ENCODE measurements around the gene MYO5C. TPM values are rescaled to one million over a fixed set of nuclear protein-coding genes. Genes with fewer than 3 reads are reported as not detected.

Gene MYO5C
- total and polyA plus RNA-seq, 2 of the 8 experiments (the other 6 are each of a cell fraction or from before 2014, with no cell fraction given): 8.2 to 26.7 TPM

- Histone ChIP-seq H3K56ac (replicated peaks; ENCODE audit: insufficient read length, low read depth, low read length) (no peak overlapping the region), H2BK5ac (ENCODE audit: low read depth, low read length) (no peak overlapping the region), H4K5ac (ENCODE audit: insufficient read length, low read depth, low read length) (no peak overlapping the region), H3K23ac (ENCODE audit: insufficient read length) (no peak overlapping the region), H3K27ac (ENCODE audit: low read depth, low read length) (no peak overlapping the region), H3K4me2 (ENCODE audit: insufficient read depth in 1 of 2, low read depth in 2 of 2, low read length in 2 of 2) (no peak overlapping the region), H3K9me3 (ENCODE audit: insufficient read depth in 2 of 2, low read depth in 1 of 2, low read length in 1 of 2) (no peaks in the 10 kb centered on the region), H2BK12ac (ENCODE audit: low read depth, low read length) (no peak overlapping the region; the same call in 1 of the 2 replicates), H4K20me1 (replicated peaks in 1 of 2; ENCODE audit: control insufficient read depth in 1 of 2, insufficient read depth in 2 of 2, low read length in 2 of 2) (peaks cover 0 to 3% of the 10 kb centered on the region in 2 experiments), H4K91ac (replicated peaks; ENCODE audit: insufficient read length, low read length) (no peak overlapping the region), H2BK20ac (ENCODE audit: low read length) (no peak overlapping the region), H2AFZ (ENCODE audit: low read length) (no peak overlapping the region), H3K9ac (replicated peaks in 1 of 4; ENCODE audit: extremely low read depth in 1 of 4, low read depth in 3 of 4, low read length in 3 of 4) (no peak overlapping the region; a peak in 1 of 7 replicates), H3K27me3 (replicated peaks in 1 of 4; ENCODE audit: control insufficient read depth in 3 of 4, extremely low read depth in 1 of 4, insufficient read depth in 3 of 4, low read length in 3 of 4) (no peaks in the 10 kb centered on the region), H2BK120ac (replicated peaks; ENCODE audit: low read depth, low read length) (no peak overlapping the region), H2BK15ac (ENCODE audit: low read length) (no peak overlapping the region), H3K79me1 (ENCODE audit: low read depth, low read length) (no peaks in the 10 kb centered on the region), H3K79me2 (ENCODE audit: control insufficient read depth in 1 of 2, insufficient read depth in 2 of 2, low read length in 2 of 2) (peaks cover 0 to 3% of the 10 kb centered on the region in 2 experiments; a peak in 2 of 4 replicates), H3K23me2 (ENCODE audit: low read depth, low read length) (no peaks in the 10 kb centered on the region), H3K18ac (ENCODE audit: extremely low read depth, low read length) (no peak overlapping the region), H3K4ac (replicated peaks; ENCODE audit: insufficient read length, low read depth, low read length) (no peak overlapping the region), H3K4me1 (replicated peaks in 1 of 4; ENCODE audit: control insufficient read depth in 3 of 4, insufficient read depth in 4 of 4, low read length in 3 of 4) (no peaks in the 10 kb centered on the region; a peak in 2 of 7 replicates), H3K36me3 (ENCODE audit: control insufficient read depth in 2 of 4, insufficient read depth in 4 of 4, low read length in 3 of 4) (no peaks in the 10 kb centered on the region; a peak in 1 of 8 replicates), H3K4me3 (ENCODE audit: extremely low read depth in 1 of 4, insufficient read depth in 2 of 4, low read depth in 3 of 4, low read length in 4 of 4) (no peak overlapping the region), H2AK5ac (ENCODE audit: low read depth, low read length) (no peak overlapping the region), H4K8ac (ENCODE audit: extremely low read depth, insufficient read depth, low read length) (no peak overlapping the region), H3K14ac (ENCODE audit: insufficient read length) (no peak overlapping the region)
- DNase-seq (ENCODE audit: low read depth in 1 of 2, low spot score in 2 of 2) (peak in 1 of 2 experiments; percentile 19), FAIRE-seq (no peak)
- WGBS, 2 experiments (ENCODE audit: extremely low coverage in 1 of 2, insufficient coverage in 1 of 2, insufficient read length in 1 of 2, insufficient replicate concordance in 2 of 2, low coverage in 1 of 2, low lambda C conversion rate in 2 of 2, missing lambda C conversion rate in 1 of 2): 100% methylated on average over 2 of the region's 2 CpGs; no CpG with 5 or more reads in 1 of the 2 experiments
- ChIA-PET POLR2A (ENCODE audit: partially characterized antibody) (interaction anchor here (2.2 kb wide), 1 partner anchor 15 kb away, joined by 9 read pairs; no protein-coding TSS in a partner anchor), CTCF (ENCODE audit: partially characterized antibody) (interaction anchor here (0.6 to 7.5 kb wide), 15 partner anchors 11 to 458 kb away, joined by 3 to 95 read pairs (median 6); no protein-coding TSS in a partner anchor)
- no peak for TF ChIP-seq POLR2AphosphoS5 (IDR thresholded peaks at IDR 0.05; ENCODE audit: low read depth, low read length)
- TF ChIP-seq RBBP5 (IDR thresholded peaks at IDR 0.05; ENCODE audit: borderline replicate concordance, low read depth, low read length): no peak
- no peak for TF ChIP-seq SP2 (IDR thresholded peaks at IDR 0.05; ENCODE audit: low read length)
- no peak for TF ChIP-seq RNF2 (IDR thresholded peaks at IDR 0.05; ENCODE audit: borderline replicate concordance, low read depth, low read length, missing control alignments, poor library complexity, severe bottlenecking)
- TF ChIP-seq KDM1A (IDR thresholded peaks at IDR 0.05; ENCODE audit: borderline replicate concordance, low read length): no peak
- no peak for TF ChIP-seq JUND (IDR thresholded peaks at IDR 0.05; ENCODE audit: low read length)
- TF ChIP-seq KDM5A (IDR thresholded peaks at IDR 0.05; ENCODE audit: low read length): no peak
- no peak for TF ChIP-seq ZNF274 (IDR thresholded peaks at IDR 0.05; ENCODE audit: borderline replicate concordance, extremely low read depth, low read length)
- TF ChIP-seq, protein P1, sequence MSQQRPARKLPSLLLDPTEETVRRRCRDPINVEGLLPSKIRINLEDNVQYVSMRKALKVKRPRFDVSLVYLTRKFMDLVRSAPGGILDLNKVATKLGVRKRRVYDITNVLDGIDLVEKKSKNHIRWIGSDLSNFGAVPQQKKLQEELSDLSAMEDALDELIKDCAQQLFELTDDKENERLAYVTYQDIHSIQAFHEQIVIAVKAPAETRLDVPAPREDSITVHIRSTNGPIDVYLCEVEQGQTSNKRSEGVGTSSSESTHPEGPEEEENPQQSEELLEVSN (IDR thresholded peaks at IDR 0.05): no peak
- no peak for TF ChIP-seq MAFK (IDR thresholded peaks at IDR 0.05; ENCODE audit: low read depth, low read length)
- no peak for TF ChIP-seq SP1 (IDR thresholded peaks at IDR 0.05; ENCODE audit: low read depth, low read length)
- TF ChIP-seq BCL11A (IDR thresholded peaks at IDR 0.05; ENCODE audit: low read depth in 2 of 2, low read length in 2 of 2): no peak
These were observed 130.9 kb downstream of the MYO5C start for GRCh38 chr15:52164631-52165265.

Measured in H1 (cell line).